ENCODE measurements around the gene YIPF5. TPM values are rescaled to one million over a fixed set of nuclear protein-coding genes. Genes with fewer than 3 reads are reported as not detected.

YIPF5 gene
- total RNA-seq, 2 experiments from 2014 or later: 57.6 to 64.8 TPM

DNA sequence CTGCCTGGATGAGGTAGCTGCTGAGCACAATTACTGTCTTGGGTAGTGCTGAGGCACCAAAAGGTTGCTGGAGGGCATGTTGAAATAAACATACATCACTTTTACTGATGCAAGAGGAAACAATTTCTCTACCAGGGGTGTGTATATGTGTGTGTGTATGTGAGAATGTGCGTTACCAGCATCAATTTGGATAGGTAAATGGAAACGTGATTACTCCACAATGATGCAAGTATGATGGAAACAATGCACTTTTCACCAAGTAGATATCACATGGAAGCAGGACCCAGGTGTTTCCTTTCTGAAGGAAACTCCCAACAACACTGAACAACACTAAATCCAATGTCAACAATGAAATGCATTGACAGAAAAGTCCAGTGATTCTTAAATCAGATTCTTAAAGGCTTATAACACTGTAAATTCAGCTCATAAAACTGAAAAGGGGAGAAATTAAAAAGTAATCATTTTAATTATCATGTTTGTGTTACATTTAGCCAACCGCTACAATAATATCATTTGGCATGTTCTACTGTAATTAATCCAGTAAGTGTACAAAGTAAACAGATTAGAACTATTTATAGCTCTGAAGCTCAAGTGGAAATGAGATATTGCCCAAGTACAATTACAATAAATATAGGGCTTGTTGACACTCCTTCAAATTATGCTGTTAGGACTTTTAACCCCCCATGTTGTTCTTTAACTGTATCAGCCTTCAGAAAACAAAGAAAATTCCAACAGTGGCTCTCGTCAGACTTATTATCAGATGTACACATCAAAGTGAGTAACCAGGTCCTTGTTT lies 25.3 kb downstream of the YIPF5 start:
- Histone ChIP-seq H3K27me3 (ENCODE audit: control insufficient read depth in 1 of 2, insufficient read depth in 2 of 2, low read length in 2 of 2) (no peaks in the 10 kb centered on the region), H3K36me3 (ENCODE audit: insufficient read depth, low read length) (no peaks in the 10 kb centered on the region), H3K4me3 (ENCODE audit: low read length) (no peak overlapping the region), H3K9me3 (ENCODE audit: control insufficient read depth in 1 of 2, insufficient read depth in 1 of 2, low read length in 2 of 2) (no peaks in the 10 kb centered on the region), H3K4me1 (ENCODE audit: insufficient read depth, low read length) (no peaks in the 10 kb centered on the region), H3K27ac (ENCODE audit: low read depth in 1 of 2, low read length in 2 of 2) (no peak overlapping the region)
- H3K4me3 Mint-ChIP-seq: no peak overlapping the region
- H3K4me1 Mint-ChIP-seq (ENCODE audit: low read depth): peaks cover 7% of the 10 kb centered on the region
- no peaks in the 10 kb centered on the region for H3K36me3 Mint-ChIP-seq (ENCODE audit: low read depth)
- H3K27ac Mint-ChIP-seq: no peak overlapping the region
- DNase-seq (no peak), ATAC-seq (ENCODE audit: poor library complexity) (no peak)
- POLR2A ChIA-PET: no interaction called here
- CTCF ChIA-PET: no interaction called here
- TF ChIP-seq, protein P1, sequence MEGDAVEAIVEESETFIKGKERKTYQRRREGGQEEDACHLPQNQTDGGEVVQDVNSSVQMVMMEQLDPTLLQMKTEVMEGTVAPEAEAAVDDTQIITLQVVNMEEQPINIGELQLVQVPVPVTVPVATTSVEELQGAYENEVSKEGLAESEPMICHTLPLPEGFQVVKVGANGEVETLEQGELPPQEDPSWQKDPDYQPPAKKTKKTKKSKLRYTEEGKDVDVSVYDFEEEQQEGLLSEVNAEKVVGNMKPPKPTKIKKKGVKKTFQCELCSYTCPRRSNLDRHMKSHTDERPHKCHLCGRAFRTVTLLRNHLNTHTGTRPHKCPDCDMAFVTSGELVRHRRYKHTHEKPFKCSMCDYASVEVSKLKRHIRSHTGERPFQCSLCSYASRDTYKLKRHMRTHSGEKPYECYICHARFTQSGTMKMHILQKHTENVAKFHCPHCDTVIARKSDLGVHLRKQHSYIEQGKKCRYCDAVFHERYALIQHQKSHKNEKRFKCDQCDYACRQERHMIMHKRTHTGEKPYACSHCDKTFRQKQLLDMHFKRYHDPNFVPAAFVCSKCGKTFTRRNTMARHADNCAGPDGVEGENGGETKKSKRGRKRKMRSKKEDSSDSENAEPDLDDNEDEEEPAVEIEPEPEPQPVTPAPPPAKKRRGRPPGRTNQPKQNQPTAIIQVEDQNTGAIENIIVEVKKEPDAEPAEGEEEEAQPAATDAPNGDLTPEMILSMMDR (IDR thresholded peaks at IDR 0.05): no peak
- no peaks in the 10 kb centered on the region for H3K9me3 Mint-ChIP-seq
- intact Hi-C loops (cut with DNase I, micrococcal nuclease): no loop called here
- peaks cover 11% of the 10 kb centered on the region for H3K27me3 Mint-ChIP-seq

DNA sequence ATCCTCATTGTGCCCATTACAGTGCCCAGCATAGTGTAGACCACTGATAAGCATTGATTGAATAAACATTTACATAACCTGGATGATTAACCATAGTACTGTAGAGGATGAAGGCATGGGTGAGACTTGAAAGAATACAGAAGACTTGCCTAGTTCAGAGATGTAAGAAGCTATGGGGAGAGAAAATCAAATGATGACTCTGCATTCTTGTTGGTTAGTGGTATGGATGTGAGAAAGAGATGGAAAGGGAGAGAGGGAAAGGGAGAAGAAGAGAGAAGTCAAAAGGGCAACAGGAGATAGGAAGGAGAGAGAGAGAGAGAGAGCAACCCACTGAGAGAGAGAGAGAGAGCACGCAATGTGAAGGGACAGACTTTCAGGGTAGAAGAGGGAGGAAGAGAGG lies 26.8 kb downstream of the YIPF5 start:
- H3K9me3 ChIP-seq (ENCODE audit: control insufficient read depth in 1 of 2, insufficient read depth in 1 of 2, low read length in 2 of 2): no peaks in the 10 kb centered on the region
- TF ChIP-seq, protein P1 (IDR thresholded peaks at IDR 0.05): no peak
- no peaks in the 10 kb centered on the region for H3K27me3 ChIP-seq (ENCODE audit: control insufficient read depth in 1 of 2, insufficient read depth in 2 of 2, low read length in 2 of 2)
- Mint-ChIP-seq H3K4me1 (ENCODE audit: low read depth) (peaks cover 7% of the 10 kb centered on the region), H3K27me3 (peaks cover 11% of the 10 kb centered on the region), H3K27ac (no peak overlapping the region), H3K36me3 (ENCODE audit: low read depth) (no peaks in the 10 kb centered on the region), H3K9me3 (no peaks in the 10 kb centered on the region), H3K4me3 (no peak overlapping the region)
- intact Hi-C loops (cut with DNase I, micrococcal nuclease): no loop called here
- CTCF ChIA-PET: no interaction called here
- ATAC-seq (ENCODE audit: poor library complexity) (no peak), DNase-seq (no peak)
- H3K4me3 ChIP-seq (ENCODE audit: low read length): no peak overlapping the region
- no peaks in the 10 kb centered on the region for H3K4me1 ChIP-seq (ENCODE audit: insufficient read depth, low read length)
- no peaks in the 10 kb centered on the region for H3K36me3 ChIP-seq (ENCODE audit: insufficient read depth, low read length)
- no peak overlapping the region for H3K27ac ChIP-seq (ENCODE audit: low read depth in 1 of 2, low read length in 2 of 2)
- POLR2A ChIA-PET: no interaction called here

DNA sequence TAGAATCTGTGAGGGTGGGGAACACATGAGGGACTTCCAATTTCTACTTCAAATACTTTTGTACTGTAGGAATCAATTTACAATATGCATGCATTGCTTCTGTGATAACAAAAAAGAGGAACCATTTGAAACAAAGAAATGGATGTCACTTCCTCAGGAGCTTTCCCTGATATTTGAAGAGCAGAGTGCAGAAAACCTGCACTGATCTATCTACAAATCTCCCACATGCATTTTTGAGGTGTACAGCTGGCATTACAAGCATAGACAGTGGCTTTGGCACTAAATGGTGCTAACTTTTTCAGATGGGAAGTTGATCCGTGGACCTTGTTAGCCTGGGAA lies 27.7 kb downstream of the YIPF5 start:
- Histone ChIP-seq H3K36me3 (ENCODE audit: insufficient read depth, low read length) (no peaks in the 10 kb centered on the region), H3K9me3 (ENCODE audit: control insufficient read depth in 1 of 2, insufficient read depth in 1 of 2, low read length in 2 of 2) (no peaks in the 10 kb centered on the region), H3K27me3 (ENCODE audit: control insufficient read depth in 1 of 2, insufficient read depth in 2 of 2, low read length in 2 of 2) (no peaks in the 10 kb centered on the region), H3K27ac (ENCODE audit: low read depth in 1 of 2, low read length in 2 of 2) (no peak overlapping the region), H3K4me1 (ENCODE audit: insufficient read depth, low read length) (no peaks in the 10 kb centered on the region), H3K4me3 (ENCODE audit: low read length) (no peak overlapping the region)
- H3K4me3 Mint-ChIP-seq: no peak overlapping the region
- ChIA-PET POLR2A (no interaction called here), CTCF (interaction anchor here (0.6 to 1.6 kb wide), 4 partner anchors 9 to 49 kb away, joined by 3 to 7 read pairs (median 4); no protein-coding TSS in a partner anchor)
- H3K9me3 Mint-ChIP-seq: no peaks in the 10 kb centered on the region
- H3K4me1 Mint-ChIP-seq (ENCODE audit: low read depth): peaks cover 7% of the 10 kb centered on the region
- intact Hi-C loops (cut with DNase I, micrococcal nuclease): no loop called here
- H3K27me3 Mint-ChIP-seq: peaks cover 11% of the 10 kb centered on the region
- ATAC-seq (ENCODE audit: poor library complexity) (no peak), DNase-seq (no peak)
- no peaks in the 10 kb centered on the region for H3K36me3 Mint-ChIP-seq (ENCODE audit: low read depth)
- TF ChIP-seq, protein P1 (IDR thresholded peaks at IDR 0.05): no peak
- H3K27ac Mint-ChIP-seq: no peak overlapping the region

Measured in CD4-positive, alpha-beta T cell (primary cell).